A549 (cell line): ENCODE data around the gene ORMDL2. TPM values are rescaled to one million over a fixed set of nuclear protein-coding genes. Genes with fewer than 3 reads are reported as not detected.

Experiments
- ATAC-seq, 2 experiments: fragments of 200-7000 bp in 1 of 2; fragments of >200 bp in 1 of 2; cut with Nextera tagmentation in 1 of 2; cut with Tn5 transposase in 1 of 2; 3 replicates each; pipeline versions ENCODE4 v1.8.0 to v1.9.1; 2018 to 2020; ENCODE audit warnings: mild to moderate bottlenecking in 1 of 2, moderate library complexity in 1 of 2
- CTCF ChIA-PET: fragments of 300-600 bp; sonication (Branson Sonifier 250); formaldehyde crosslinking; extraction: SDS; loops from one replicate; lab custom pipeline; 2021; ENCODE audit warnings: antibody characterized with exemption, inconsistent platforms; lab: Yijun Ruan, JAX
- POLR2A ChIA-PET: fragments of 350-600 bp; formaldehyde crosslinking; extraction: SDS; loops from one replicate; lab custom pipeline; 2021; ENCODE audit warnings: antibody characterized with exemption, inconsistent platforms; lab: Yijun Ruan, JAX
- DNase-seq, 2 experiments: peaks; one replicate each; pipeline versions ENCODE4 v3.0.0 to v3.0.0-alpha.2; 2011 to 2016; ENCODE audit warnings: low read depth in 1 of 2, low spot score in 1 of 2
- FAIRE-seq: peaks from 2 replicates; lab custom pipeline; 2011; peaks lifted over from hg19 to GRCh38; lab: Jason Lieb, UNC
- H3K27ac ChIP-seq, 2 experiments: fragments of >200 bp; sonication (Bioruptor Twin); formaldehyde crosslinking; 3 replicates each; pipeline ENCODE4 v1.5.1; 2016 to 2017
- H3K4me1 ChIP-seq: fragments of >200 bp; sonication (Bioruptor Twin); formaldehyde crosslinking; 3 replicates; pipeline ENCODE4 v1.6.1; 2016
- H3K4me2 ChIP-seq: fragments of >200 bp; sonication (Bioruptor Twin); formaldehyde crosslinking; 3 replicates; pipeline ENCODE4 v1.6.1; 2016
- H3K4me3 ChIP-seq: fragments of >200 bp; sonication (Bioruptor Twin); formaldehyde crosslinking; 3 replicates; pipeline ENCODE4 v1.5.1; 2016
- H3K9me3 ChIP-seq: fragments of >200 bp; sonication (Bioruptor Twin); formaldehyde crosslinking; 3 replicates; pipeline ENCODE4 v1.6.1; 2016
- CBX2 ChIP-seq: fragments of 200-600 bp; sonication (generic); IDR thresholded peaks from 2 replicates; pipeline ENCODE4 v1.6.1; 2016; ENCODE audit warnings: low read depth, mild to moderate bottlenecking, borderline replicate concordance
- CEBPB ChIP-seq, 2 experiments: fragments of >200 bp in 1 of 2; sonication (Bioruptor Twin) in 1 of 2; formaldehyde crosslinking in 1 of 2; IDR thresholded peaks; 2 replicates each; pipeline ENCODE4 v1.6.1; 2012 to 2016
- CHD2 ChIP-seq: fragments of 150-350 bp; IDR thresholded peaks from 2 replicates; pipeline ENCODE4 v1.6.1; 2014; ENCODE audit warnings: low read length; ENCODE audit not compliant: partially characterized antibody
- CHD4 ChIP-seq: fragments of 200-600 bp; sonication (generic); IDR thresholded peaks from 2 replicates; pipeline ENCODE4 v1.6.1; 2016; ENCODE audit warnings: antibody characterized with exemption, mild to moderate bottlenecking, borderline replicate concordance
- E2F6 ChIP-seq: IDR thresholded peaks from 2 replicates; pipeline ENCODE4 v1.6.1; 2012; ENCODE audit warnings: low read depth, borderline replicate concordance
- EHF ChIP-seq: fragments of 250-450 bp; sonication (Bioruptor Pico); IDR thresholded peaks from 2 replicates; pipeline ENCODE4 v1.5.0; 2020; ENCODE audit warnings: mild to moderate bottlenecking
- FOSL2 ChIP-seq, 2 experiments: fragments of 450-650 bp in 1 of 2; fragments of >200 bp in 1 of 2; sonication (Bioruptor Twin) in 1 of 2; formaldehyde crosslinking; IDR thresholded peaks; 2 replicates each; pipeline versions ENCODE4 v1.5.0 to v1.6.1; 2016 to 2020; ENCODE audit warnings: mild to moderate bottlenecking in 1 of 2, moderate library complexity in 1 of 2
- HES2 ChIP-seq: fragments of >200 bp; sonication (Bioruptor Twin); formaldehyde crosslinking; IDR thresholded peaks from 2 replicates; pipeline ENCODE4 v1.6.1; 2016
- HEYL ChIP-seq: fragments of 250-450 bp; sonication (Bioruptor Pico); IDR thresholded peaks from 2 replicates; pipeline ENCODE4 v1.8.0; 2021; ENCODE audit warnings: mild to moderate bottlenecking, moderate library complexity
- HMGXB4 ChIP-seq: fragments of 250-450 bp; sonication (Bioruptor Pico); IDR thresholded peaks from 2 replicates; pipeline ENCODE4 v1.5.0; 2021; ENCODE audit warnings: mild to moderate bottlenecking, moderate library complexity, borderline replicate concordance
- HOXB13 ChIP-seq: fragments of 250-450 bp; sonication (Bioruptor Pico); IDR thresholded peaks from 2 replicates; pipeline ENCODE4 v1.5.0; 2020; ENCODE audit warnings: low read depth, mild to moderate bottlenecking, moderate library complexity
- MAFK ChIP-seq: fragments of 450-650 bp; IDR thresholded peaks from 2 replicates; pipeline ENCODE4 v1.6.1; 2014; ENCODE audit not compliant: partially characterized antibody
- MAX ChIP-seq: IDR thresholded peaks from 2 replicates; pipeline ENCODE4 v1.6.1; 2012
- MAZ ChIP-seq: fragments of 150-350 bp; IDR thresholded peaks from 2 replicates; pipeline ENCODE4 v1.6.1; 2014; ENCODE audit warnings: antibody characterized with exemption, low read depth, low read length, borderline replicate concordance
- MYC ChIP-seq: IDR thresholded peaks from 2 replicates; pipeline ENCODE4 v1.6.1; 2012; ENCODE audit warnings: mild to moderate bottlenecking, inconsistent platforms, low read length, improper control_type of control experiment, borderline replicate concordance
- NFE2L2 ChIP-seq: fragments of 150-350 bp; conservative IDR thresholded peaks from 2 replicates; pipeline ENCODE4 v1.6.1; 2014; ENCODE audit warnings: low read length
- NPAS2 ChIP-seq: fragments of 250-450 bp; sonication (Bioruptor Pico); IDR thresholded peaks from 2 replicates; pipeline ENCODE4 v1.8.0; 2022; ENCODE audit warnings: mild to moderate bottlenecking, moderate library complexity, borderline replicate concordance
- PBX3 ChIP-seq: IDR thresholded peaks from 2 replicates; pipeline ENCODE4 v1.6.1; 2012
- POLR2A ChIP-seq: IDR thresholded peaks from 2 replicates; pipeline ENCODE4 v1.6.1; 2012; ENCODE audit warnings: mild to moderate bottlenecking, low read length
- RAD21 ChIP-seq, 2 experiments: fragments of >200 bp in 1 of 2; sonication (Bioruptor Twin) in 1 of 2; formaldehyde crosslinking in 1 of 2; IDR thresholded peaks in 1 of 2; conservative IDR thresholded peaks in 1 of 2; 2 replicates in 1 of 2; 3 replicates in 1 of 2; pipeline ENCODE4 v1.6.1; 2012 to 2018; ENCODE audit warnings: inconsistent platforms in 1 of 2
- RARB ChIP-seq: fragments of 250-450 bp; sonication (Bioruptor Pico); IDR thresholded peaks from 2 replicates; pipeline ENCODE4 v1.8.0; 2021; ENCODE audit warnings: mild to moderate bottlenecking, moderate library complexity
- RCOR1 ChIP-seq: fragments of 150-350 bp; IDR thresholded peaks from 2 replicates; pipeline ENCODE4 v1.6.1; 2014; ENCODE audit warnings: antibody characterized with exemption, low read length, low read depth
- RFX5 ChIP-seq: fragments of 450-650 bp; IDR thresholded peaks from 2 replicates; pipeline ENCODE4 v1.7.1; 2014; ENCODE audit warnings: antibody characterized with exemption, mild to moderate bottlenecking, moderate library complexity
- RNF2 ChIP-seq: fragments of 200-600 bp; sonication (generic); IDR thresholded peaks from 2 replicates; pipeline ENCODE4 v1.6.1; 2016; ENCODE audit warnings: low read depth, mild to moderate bottlenecking, antibody characterized with exemption, moderate library complexity, borderline replicate concordance
- TFCP2L1 ChIP-seq: fragments of 250-450 bp; sonication (Bioruptor Pico); IDR thresholded peaks from 2 replicates; pipeline ENCODE4 v1.5.0; 2021; ENCODE audit warnings: mild to moderate bottlenecking
- TP53 ChIP-seq: fragments of 250-450 bp; sonication (Bioruptor Pico); IDR thresholded peaks from 2 replicates; pipeline ENCODE4 v1.5.0; 2021; ENCODE audit warnings: mild to moderate bottlenecking, moderate library complexity
- USF2 ChIP-seq: fragments of 450-650 bp; IDR thresholded peaks from 2 replicates; pipeline ENCODE4 v1.6.1; 2014; ENCODE audit warnings: antibody characterized with exemption
- ZC3H11A ChIP-seq: fragments of 450-650 bp; IDR thresholded peaks from 2 replicates; pipeline ENCODE4 v1.6.1; 2014; ENCODE audit warnings: antibody characterized with exemption, mild to moderate bottlenecking
- ZFP36 ChIP-seq: fragments of 450-650 bp; IDR thresholded peaks from 2 replicates; pipeline ENCODE4 v1.6.1; 2014; ENCODE audit warnings: borderline replicate concordance; ENCODE audit not compliant: partially characterized antibody
- WGBS: methylation state at CpG from one replicate; pipeline ENCODE4 v1.1.6; 2017; ENCODE audit errors: missing lambda C conversion rate; 5-methylcytosine and 5-hydroxymethylcytosine counted together
- polyA plus RNA-seq, 4 experiments: library from polyadenylated mRNA; depleted of rRNA in 3 of 4; stranded (reverse); fragments of >200 nt; fragmentation: RNase III in 1 of 4; extraction: RNeasy Plus Mini Kit Qiagen cat#74134 plus additional on column Dnase treatment in 1 of 4; gene quantifications; 2 replicates in 3 of 4; 3 replicates in 1 of 4; pipeline ENCODE4 v1.2.3, GENCODE V29; 2011 to 2017

ORMDL2 gene
- polyA plus RNA-seq, 2 of the 4 experiments (the other 2 are of a cell fraction), result 79.0 to 93.6 TPM

GRCh38 chr12:55843431-55843830 is 25.6 kb downstream of the ORMDL2 start:
- no peak for TF ChIP-seq RFX5
- TF ChIP-seq NPAS2 (CRISPR knock-in tag), result no peak
- no peak for TF ChIP-seq TP53 (CRISPR knock-in tag)
- TF ChIP-seq EHF (CRISPR knock-in tag), result no peak
- no peak for TF ChIP-seq RCOR1
- TF ChIP-seq CHD2, result no peak
- TF ChIP-seq CBX2, result no peak
- TF ChIP-seq MAX, result no peak
- no peak for TF ChIP-seq TFCP2L1 (CRISPR knock-in tag)
- TF ChIP-seq RAD21 (conservative IDR thresholded peaks at IDR 0.05 in 1 of 2, IDR thresholded peaks at IDR 0.05 in 1 of 2), result no peak
- no peak for TF ChIP-seq POLR2A
- TF ChIP-seq PBX3, result no peak
- TF ChIP-seq MAFK, result no peak
- Histone ChIP-seq H3K4me2 (no peak overlapping the region), H3K9me3 (no peaks in the 10 kb centered on the region), H3K4me3 (no peak overlapping the region), H3K4me1 (peaks cover 18% of the 10 kb centered on the region), H3K27ac (no peak overlapping the region)
- ChIA-PET CTCF (interaction anchor here (0.6 to 2.0 kb wide), 6 partner anchors 9 to 1073 kb away, joined by 3 to 6 read pairs (median 4); no protein-coding TSS in a partner anchor), POLR2A (interaction anchor here (0.7 kb wide), 1 partner anchor 65 kb away, joined by 5 read pairs; no protein-coding TSS in a partner anchor)
- FAIRE-seq (no peak), DNase-seq (no peak), ATAC-seq (no peak)
- 92% methylated on average over 4 of the region's 4 CpGs for WGBS

- TF ChIP-seq HES2, result no peak
- no peak for TF ChIP-seq ZC3H11A
- no peak for TF ChIP-seq USF2
- TF ChIP-seq MYC, result no peak
- TF ChIP-seq RARB (CRISPR knock-in tag), result no peak
- TF ChIP-seq ZFP36, result no peak
- TF ChIP-seq MAZ, result no peak
- no peak for TF ChIP-seq NFE2L2
- no peak for TF ChIP-seq CEBPB (IDR thresholded peaks at IDR 0.05)
- no peak for TF ChIP-seq HMGXB4 (CRISPR knock-in tag)
- no peak for TF ChIP-seq E2F6
- no peak for TF ChIP-seq FOSL2 (IDR thresholded peaks at IDR 0.05)
- no peak for TF ChIP-seq FOSL2 (CRISPR knock-in tag; IDR thresholded peaks at IDR 0.05)
- no peak for TF ChIP-seq CBX2
- no peak for TF ChIP-seq RNF2
- TF ChIP-seq HOXB13, result no peak
- TF ChIP-seq HEYL, result no peak
- no peak for TF ChIP-seq CHD4
- no peak for TF ChIP-seq PBX3
- no peak for TF ChIP-seq CHD2
- TF ChIP-seq RAD21 (conservative IDR thresholded peaks at IDR 0.05 in 1 of 2, IDR thresholded peaks at IDR 0.05 in 1 of 2), result no peak
- TF ChIP-seq, all 56 proteins: peak for 0
- Histone ChIP-seq H3K27ac (no peak overlapping the region), H3K4me2 (no peak overlapping the region), H3K9me3 (no peaks in the 10 kb centered on the region), H3K4me1 (peaks cover 18% of the 10 kb centered on the region), H3K4me3 (no peak overlapping the region)
- ChIA-PET POLR2A (no interaction called here), CTCF (interaction anchor here (0.8 kb wide), 1 partner anchor 22 kb away, joined by 3 read pairs; no protein-coding TSS in a partner anchor)
- 94% methylated on average over 4 of the region's 4 CpGs for WGBS
- DNase-seq (no peak), FAIRE-seq (no peak), ATAC-seq (no peak)
Observed at GRCh38 chr12:55844961-55845360, 27.1 kb downstream of the ORMDL2 start.
